SK-N-SH (cell line): ENCODE data around the gene CPOX.
"Not testable (repeated sequence)": the region's sequence is repeated elsewhere in the genome, so short reads cannot be mapped to it uniquely, and the experiment has no call there.

Experiments used
- RAD21 ChIP-seq: IDR thresholded peaks from 2 replicates; pipeline ENCODE4 v1.6.1; 2012; ENCODE audit warnings: mild to moderate bottlenecking, low read length
- SMC3 ChIP-seq: IDR thresholded peaks from 2 replicates; pipeline ENCODE4 v1.6.1; 2012; ENCODE audit warnings: low read depth, low read length, improper control_type of control experiment
- TAF1 ChIP-seq: IDR thresholded peaks from 2 replicates; pipeline ENCODE4 v1.6.1; 2012; ENCODE audit warnings: low read depth, mild to moderate bottlenecking, low read length, moderate library complexity, borderline replicate concordance
- TF ChIP-seq, protein P1 (sequence below): IDR thresholded peaks from 2 replicates; pipeline ENCODE4 v1.4.0; 2012; ENCODE audit warnings: low read depth
- TF ChIP-seq, protein P2 (sequence below): fragments of 200-600 bp; sonication (generic); IDR thresholded peaks from 2 replicates; pipeline ENCODE4 v1.6.1; 2017; ENCODE audit warnings: antibody characterized with exemption, mild to moderate bottlenecking, moderate library complexity

DNA sequence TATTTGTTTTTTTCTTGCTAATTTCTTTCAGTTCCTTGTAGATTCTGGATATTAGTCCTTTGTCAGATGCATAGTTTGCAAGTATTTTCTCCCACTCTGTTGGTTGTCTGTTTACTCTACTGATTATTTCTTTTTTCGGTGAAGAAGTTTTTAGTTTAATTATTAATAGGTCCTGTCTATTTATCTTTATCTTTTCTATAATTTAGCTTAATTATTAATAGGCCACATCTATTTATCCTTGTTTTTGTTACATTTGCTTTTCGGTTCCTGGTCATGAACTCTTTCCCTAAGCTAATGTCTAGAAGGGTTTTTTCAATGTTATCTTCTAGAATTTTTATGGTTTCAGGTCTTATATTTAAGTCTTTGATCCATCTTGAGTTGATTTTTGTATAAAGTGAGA lies 45.1 kb upstream of the CPOX start:
- not testable (repeated sequence) for TF ChIP-seq TAF1, RAD21, SMC3
- TF ChIP-seq, protein P1, sequence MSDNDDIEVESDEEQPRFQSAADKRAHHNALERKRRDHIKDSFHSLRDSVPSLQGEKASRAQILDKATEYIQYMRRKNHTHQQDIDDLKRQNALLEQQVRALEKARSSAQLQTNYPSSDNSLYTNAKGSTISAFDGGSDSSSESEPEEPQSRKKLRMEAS = not testable (repeated sequence)
- TF ChIP-seq, protein P2, sequence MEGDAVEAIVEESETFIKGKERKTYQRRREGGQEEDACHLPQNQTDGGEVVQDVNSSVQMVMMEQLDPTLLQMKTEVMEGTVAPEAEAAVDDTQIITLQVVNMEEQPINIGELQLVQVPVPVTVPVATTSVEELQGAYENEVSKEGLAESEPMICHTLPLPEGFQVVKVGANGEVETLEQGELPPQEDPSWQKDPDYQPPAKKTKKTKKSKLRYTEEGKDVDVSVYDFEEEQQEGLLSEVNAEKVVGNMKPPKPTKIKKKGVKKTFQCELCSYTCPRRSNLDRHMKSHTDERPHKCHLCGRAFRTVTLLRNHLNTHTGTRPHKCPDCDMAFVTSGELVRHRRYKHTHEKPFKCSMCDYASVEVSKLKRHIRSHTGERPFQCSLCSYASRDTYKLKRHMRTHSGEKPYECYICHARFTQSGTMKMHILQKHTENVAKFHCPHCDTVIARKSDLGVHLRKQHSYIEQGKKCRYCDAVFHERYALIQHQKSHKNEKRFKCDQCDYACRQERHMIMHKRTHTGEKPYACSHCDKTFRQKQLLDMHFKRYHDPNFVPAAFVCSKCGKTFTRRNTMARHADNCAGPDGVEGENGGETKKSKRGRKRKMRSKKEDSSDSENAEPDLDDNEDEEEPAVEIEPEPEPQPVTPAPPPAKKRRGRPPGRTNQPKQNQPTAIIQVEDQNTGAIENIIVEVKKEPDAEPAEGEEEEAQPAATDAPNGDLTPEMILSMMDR = not testable (repeated sequence)
